ENCODE results near the gene AFF3.

Gene AFF3

DNA sequence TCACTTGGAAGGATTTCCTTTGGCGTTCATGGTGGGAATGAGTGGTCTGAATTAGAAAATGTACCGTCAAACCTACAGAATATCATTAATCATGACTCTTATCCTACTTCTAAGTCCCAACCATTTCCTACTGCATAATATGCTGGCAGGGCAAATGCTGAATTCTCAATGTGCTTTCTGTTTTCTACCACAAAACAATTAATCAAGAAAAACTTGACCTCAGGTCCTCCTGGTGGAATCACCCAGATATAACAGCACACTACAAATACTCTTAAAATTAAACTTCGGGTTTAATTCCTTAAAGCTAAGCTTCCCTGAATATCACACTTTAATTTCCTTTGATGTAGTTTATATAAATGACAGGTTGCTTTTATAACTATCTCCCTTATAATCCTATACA, 301.6 kb downstream of the AFF3 start:
- no peak overlapping the region for H3K9ac ChIP-seq (ENCODE audit: low read length)
- TF ChIP-seq, protein P1, sequence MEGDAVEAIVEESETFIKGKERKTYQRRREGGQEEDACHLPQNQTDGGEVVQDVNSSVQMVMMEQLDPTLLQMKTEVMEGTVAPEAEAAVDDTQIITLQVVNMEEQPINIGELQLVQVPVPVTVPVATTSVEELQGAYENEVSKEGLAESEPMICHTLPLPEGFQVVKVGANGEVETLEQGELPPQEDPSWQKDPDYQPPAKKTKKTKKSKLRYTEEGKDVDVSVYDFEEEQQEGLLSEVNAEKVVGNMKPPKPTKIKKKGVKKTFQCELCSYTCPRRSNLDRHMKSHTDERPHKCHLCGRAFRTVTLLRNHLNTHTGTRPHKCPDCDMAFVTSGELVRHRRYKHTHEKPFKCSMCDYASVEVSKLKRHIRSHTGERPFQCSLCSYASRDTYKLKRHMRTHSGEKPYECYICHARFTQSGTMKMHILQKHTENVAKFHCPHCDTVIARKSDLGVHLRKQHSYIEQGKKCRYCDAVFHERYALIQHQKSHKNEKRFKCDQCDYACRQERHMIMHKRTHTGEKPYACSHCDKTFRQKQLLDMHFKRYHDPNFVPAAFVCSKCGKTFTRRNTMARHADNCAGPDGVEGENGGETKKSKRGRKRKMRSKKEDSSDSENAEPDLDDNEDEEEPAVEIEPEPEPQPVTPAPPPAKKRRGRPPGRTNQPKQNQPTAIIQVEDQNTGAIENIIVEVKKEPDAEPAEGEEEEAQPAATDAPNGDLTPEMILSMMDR (IDR thresholded peaks at IDR 0.05; ENCODE audit: low read length), result no peak
- TF ChIP-seq EZH2 (IDR thresholded peaks at IDR 0.05; ENCODE audit: borderline replicate concordance, low read length), result no peak
- H3K4me1 ChIP-seq (ENCODE audit: insufficient read depth, low read length, severe bottlenecking), result no peaks in the 10 kb centered on the region

DNA sequence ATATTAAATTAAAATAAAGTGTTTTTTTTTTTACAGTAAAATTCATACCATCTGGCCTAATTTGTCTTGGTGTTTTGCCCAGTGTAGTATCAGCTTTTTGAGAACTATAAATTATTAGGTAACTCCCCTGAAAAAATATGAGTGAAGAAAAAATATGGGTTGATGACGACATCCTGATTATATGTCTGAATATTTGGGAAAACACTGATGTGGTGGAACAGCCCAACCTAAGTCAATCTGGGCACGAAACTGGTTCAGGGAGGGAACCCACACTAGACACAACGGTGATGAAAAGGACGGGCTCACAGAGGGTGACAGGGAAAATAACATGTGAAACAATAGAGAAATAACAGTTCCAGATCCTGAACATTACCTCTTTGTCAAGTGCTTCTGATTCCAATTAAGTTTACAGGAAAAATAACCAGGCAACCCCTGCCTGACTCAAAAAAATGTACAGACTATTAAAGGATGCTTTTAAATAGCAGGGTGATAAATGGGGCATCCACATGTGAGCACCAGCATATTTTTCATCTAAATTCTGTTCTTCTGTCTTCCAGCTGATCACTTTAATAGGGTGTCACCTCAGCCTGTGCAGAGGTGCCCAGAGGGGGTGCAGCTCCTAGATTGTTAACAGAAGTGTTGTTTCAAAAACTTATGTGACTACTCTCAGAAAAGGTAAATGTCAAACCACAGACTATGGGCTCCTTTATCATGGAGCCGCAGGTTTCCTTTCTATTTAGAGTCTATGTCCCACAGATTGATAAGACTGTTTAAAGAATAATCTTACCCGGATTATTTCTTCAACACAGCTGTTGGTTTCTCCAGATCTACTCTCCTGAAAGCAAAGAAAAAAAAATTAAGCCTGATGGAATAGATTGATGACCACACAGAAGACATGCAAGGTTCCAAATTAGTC, 305.4 kb downstream of the AFF3 start:
- H2AFZ ChIP-seq (ENCODE audit: low read length), result no peak overlapping the region
- H3K27me3 ChIP-seq (ENCODE audit: insufficient read depth, low read length), result no peaks in the 10 kb centered on the region
- no peaks in the 10 kb centered on the region for H3K79me2 ChIP-seq (ENCODE audit: insufficient read depth, low read length)

More for the DNA sequence above, 301.6 kb downstream of the AFF3 start:
- Histone ChIP-seq H3K9me3 (ENCODE audit: low read length) (no peaks in the 10 kb centered on the region), H3K27ac (ENCODE audit: low read depth, low read length, poor library complexity, severe bottlenecking) (no peak overlapping the region), H3K4me2 (ENCODE audit: low read length) (no peak overlapping the region), H4K20me1 (ENCODE audit: insufficient read depth, low read length) (no peaks in the 10 kb centered on the region), H3K4me3 (ENCODE audit: low read depth, low read length, poor library complexity, severe bottlenecking) (no peak overlapping the region), H3K9me2 (ENCODE audit: low read depth, low read length) (no peaks in the 10 kb centered on the region), H3K36me3 (ENCODE audit: insufficient read depth, low read length) (peaks cover 70% of the 10 kb centered on the region), H2AFZ (ENCODE audit: low read length) (no peak overlapping the region), H3K27me3 (ENCODE audit: insufficient read depth, low read length) (no peaks in the 10 kb centered on the region), H3F3A (ENCODE audit: insufficient read depth, low read length) (no peaks in the 10 kb centered on the region), H3K79me2 (ENCODE audit: insufficient read depth, low read length) (peaks cover 13% of the 10 kb centered on the region)

DNA sequence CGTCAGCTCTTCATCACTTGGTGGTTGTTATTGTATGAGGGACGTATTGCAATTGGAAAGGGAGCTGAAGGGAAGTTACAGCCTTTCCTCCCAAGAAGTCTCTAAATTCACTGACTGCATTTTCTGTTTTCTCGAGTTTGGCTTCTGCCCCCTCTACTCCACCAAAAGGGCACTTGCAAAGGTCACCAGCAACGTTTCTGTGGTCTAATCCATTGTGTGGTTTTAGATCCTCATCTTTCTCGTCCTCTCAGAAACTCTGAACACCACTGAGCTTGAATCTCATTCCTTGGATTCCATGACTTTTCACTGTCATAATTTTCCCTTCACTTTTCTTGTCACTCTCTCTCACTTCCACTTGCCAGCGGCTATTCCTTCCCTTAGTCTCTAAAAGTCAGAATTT, 308.0 kb downstream of the AFF3 start:
- Histone ChIP-seq H3K4me1 (ENCODE audit: insufficient read depth, low read length, severe bottlenecking) (no peaks in the 10 kb centered on the region), H3K9ac (ENCODE audit: low read length) (no peak overlapping the region), H3K27ac (ENCODE audit: low read depth, low read length, poor library complexity, severe bottlenecking) (no peak overlapping the region), H3K79me2 (ENCODE audit: insufficient read depth, low read length) (no peaks in the 10 kb centered on the region), H4K20me1 (ENCODE audit: insufficient read depth, low read length) (no peaks in the 10 kb centered on the region), H3K36me3 (ENCODE audit: insufficient read depth, low read length) (peaks cover 90% of the 10 kb centered on the region), H3F3A (ENCODE audit: insufficient read depth, low read length) (no peaks in the 10 kb centered on the region), H3K27me3 (ENCODE audit: insufficient read depth, low read length) (no peaks in the 10 kb centered on the region), H3K9me3 (ENCODE audit: low read length) (no peaks in the 10 kb centered on the region), H2AFZ (ENCODE audit: low read length) (no peak overlapping the region), H3K4me3 (ENCODE audit: low read depth, low read length, poor library complexity, severe bottlenecking) (no peak overlapping the region), H3K4me2 (ENCODE audit: low read length) (no peak overlapping the region), H3K9me2 (ENCODE audit: low read depth, low read length) (no peaks in the 10 kb centered on the region)
- TF ChIP-seq, protein P1 (IDR thresholded peaks at IDR 0.05; ENCODE audit: low read length), result no peak
- no peak for TF ChIP-seq EZH2 (IDR thresholded peaks at IDR 0.05; ENCODE audit: borderline replicate concordance, low read length)

More for the DNA sequence above, 305.4 kb downstream of the AFF3 start:
- Histone ChIP-seq H3K4me2 (ENCODE audit: low read length) (no peak overlapping the region), H3K9me2 (ENCODE audit: low read depth, low read length) (no peaks in the 10 kb centered on the region), H3K4me1 (ENCODE audit: insufficient read depth, low read length, severe bottlenecking) (no peaks in the 10 kb centered on the region), H3K27ac (ENCODE audit: low read depth, low read length, poor library complexity, severe bottlenecking) (no peak overlapping the region), H4K20me1 (ENCODE audit: insufficient read depth, low read length) (no peaks in the 10 kb centered on the region), H3F3A (ENCODE audit: insufficient read depth, low read length) (no peaks in the 10 kb centered on the region), H3K36me3 (ENCODE audit: insufficient read depth, low read length) (peaks cover 87% of the 10 kb centered on the region), H3K9ac (ENCODE audit: low read length) (no peak overlapping the region), H3K9me3 (ENCODE audit: low read length) (no peaks in the 10 kb centered on the region), H3K4me3 (ENCODE audit: low read depth, low read length, poor library complexity, severe bottlenecking) (no peak overlapping the region)
- TF ChIP-seq, protein P1 (IDR thresholded peaks at IDR 0.05; ENCODE audit: low read length), result no peak
- no peak for TF ChIP-seq EZH2 (IDR thresholded peaks at IDR 0.05; ENCODE audit: borderline replicate concordance, low read length)

Measured in OCI-LY1 (cell line).